Daoy (cell line): Measurements from ENCODE around the gene FRMD8. TPM values are rescaled to one million over a fixed set of nuclear protein-coding genes. Genes with fewer than 3 reads are reported as not detected.

ENCODE experiments used
- DNase-seq: peaks from one replicate; pipeline ENCODE4 v3.0.0-alpha.2; 2015; ENCODE audit warnings: low read depth
- total RNA-seq: library from RNA; depleted of rRNA; stranded (reverse); fragments of >200 nt; shearing (Covaris generic); gene quantifications from 2 replicates; pipeline ENCODE4 v1.2.3, GENCODE V29; 2014

The FRMD8 gene
- total RNA-seq, 1 experiment from 2014 or later = 48.9 TPM

DNA sequence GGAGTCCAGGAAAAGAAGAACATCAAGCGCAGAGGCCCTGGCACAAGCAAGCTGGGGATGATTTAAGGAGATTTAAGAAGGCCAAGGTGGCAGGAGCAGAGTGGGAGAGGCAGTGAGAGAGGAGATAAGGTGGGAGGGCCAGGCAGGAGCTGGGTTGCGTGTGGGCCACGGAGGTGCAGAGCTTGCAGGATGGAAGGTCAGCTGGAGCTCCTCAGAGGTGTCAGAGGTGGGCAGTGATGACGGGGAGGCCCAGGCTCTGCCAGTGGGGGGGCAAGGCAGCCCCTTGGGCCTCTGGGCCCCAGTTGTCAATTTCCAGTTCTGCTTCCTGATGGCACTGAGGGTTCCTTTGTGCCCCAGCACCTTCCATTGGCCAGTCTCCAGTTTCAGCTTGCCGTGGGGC is 6.5 kb downstream of the FRMD8 start:
- DNase-seq = no peak

DNA sequence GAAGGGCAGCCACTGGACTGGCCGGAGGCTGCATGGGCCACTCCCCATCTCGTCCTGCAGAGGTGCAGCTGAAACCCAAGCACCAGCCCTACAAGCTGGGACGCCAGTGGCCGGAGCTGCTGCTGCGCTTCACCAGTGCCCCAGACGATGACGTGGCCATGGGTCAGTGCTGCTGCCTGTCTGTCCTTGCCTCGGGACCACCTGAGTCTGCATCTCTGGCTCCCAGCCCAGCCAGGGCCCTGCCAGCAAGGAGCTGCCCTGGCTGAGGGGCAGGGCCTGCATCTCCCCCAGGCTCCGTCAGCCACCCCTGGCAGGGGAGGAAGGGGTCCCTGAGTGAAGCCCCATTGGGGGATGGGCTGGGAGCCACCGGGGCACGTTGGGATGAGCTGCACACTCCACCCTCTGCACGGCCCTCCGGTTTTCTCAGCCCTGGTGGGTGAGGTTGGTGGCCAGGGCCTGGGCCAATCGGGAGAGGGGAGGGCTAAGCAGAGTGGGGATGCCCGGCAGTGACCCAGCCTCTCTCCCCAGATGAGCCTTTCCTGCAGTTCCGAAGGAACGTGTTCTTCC is 7.2 kb downstream of the FRMD8 start:
- DNase-seq = no peak

DNA sequence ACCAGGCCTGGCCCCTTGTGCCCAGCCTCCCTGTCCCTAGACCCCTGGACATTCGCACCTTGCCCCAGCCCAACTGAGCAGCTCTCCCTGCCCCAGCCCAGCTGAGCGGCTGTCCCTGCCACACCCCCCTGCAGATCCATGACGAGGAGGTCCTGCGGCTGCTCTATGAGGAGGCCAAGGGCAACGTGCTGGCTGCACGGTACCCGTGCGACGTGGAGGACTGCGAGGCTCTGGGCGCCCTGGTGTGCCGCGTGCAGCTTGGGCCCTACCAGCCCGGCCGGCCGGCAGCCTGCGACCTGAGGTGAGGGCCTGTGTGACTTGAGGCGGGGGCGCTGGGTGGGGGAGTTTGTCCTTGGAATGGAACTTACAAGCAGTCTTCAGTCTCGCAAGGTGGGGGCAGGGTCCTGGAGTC is 7.7 kb downstream of the FRMD8 start:
- DNase-seq = no peak

DNA sequence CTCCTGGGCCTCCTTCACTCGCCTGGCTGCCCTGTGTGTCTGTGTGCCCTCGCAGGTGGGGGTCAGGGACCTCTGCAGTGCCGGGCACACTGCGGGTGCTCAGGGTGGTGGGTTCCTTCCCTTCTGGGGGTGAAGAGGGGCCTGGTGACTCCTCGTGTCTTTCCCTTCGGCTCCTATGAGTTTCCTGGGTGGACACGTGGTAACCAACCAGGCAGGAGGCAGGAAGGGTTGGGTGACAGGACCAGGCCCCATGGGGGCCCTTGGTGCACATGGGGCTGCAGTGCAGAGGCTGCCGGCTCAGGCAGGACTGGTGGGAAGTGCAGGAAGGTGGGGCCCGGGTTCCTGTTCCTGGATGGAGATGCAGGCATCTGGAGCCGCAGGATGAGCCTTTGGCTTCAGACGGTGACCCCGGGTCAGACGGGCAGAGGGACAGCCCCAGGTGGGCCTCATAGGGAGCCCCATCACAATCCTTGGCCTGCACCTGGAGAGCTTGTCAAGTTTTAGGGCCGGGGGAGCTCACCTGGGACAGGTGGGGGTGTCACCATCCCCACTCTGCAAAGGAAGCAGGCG is 9.6 kb downstream of the FRMD8 start:
- no peak for DNase-seq

DNA sequence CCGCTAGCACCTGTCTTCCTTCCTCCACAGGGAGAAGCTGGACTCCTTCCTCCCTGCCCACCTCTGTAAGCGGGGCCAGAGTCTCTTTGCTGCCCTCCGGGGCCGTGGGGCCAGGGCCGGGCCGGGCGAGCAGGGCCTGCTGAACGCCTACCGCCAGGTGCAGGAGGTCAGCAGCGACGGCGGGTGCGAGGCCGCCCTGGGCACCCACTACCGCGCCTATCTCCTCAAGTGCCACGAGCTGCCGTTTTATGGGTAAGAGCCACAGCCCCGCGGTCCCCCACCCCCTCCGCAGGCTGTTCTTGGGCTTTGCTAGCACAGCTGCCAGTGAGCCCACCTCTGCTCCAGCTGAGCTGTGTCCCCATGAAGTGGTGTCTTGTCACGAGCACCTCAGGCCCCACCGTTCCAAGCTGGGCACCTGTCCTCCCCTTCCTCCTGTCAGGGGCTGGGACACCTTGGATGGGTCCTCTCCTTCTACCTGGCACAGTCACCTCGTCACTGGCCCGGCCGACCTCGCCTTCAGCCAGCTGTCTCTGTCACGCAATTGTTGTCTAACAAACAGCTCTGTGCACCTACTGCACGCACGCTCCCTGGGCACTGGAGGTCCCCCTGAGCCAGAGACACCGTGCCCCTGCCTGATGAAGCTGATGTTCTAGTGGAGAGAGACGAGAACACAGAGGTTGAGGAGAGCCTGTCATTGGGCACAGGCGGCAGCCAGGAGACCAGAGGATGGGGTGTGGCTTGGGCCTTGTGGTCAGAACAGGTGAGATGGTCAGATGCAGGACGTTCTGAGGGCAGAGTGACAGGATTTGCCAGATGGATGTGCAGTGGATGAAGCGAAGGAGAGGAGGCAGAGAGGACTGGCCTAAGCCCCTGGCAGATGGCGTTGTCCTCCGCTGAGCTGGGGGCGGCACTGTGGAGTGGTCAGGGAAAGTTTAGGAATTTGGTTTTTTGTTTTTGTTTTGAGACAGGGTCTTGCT is 10.6 kb downstream of the FRMD8 start:
- DNase-seq = no peak

DNA sequence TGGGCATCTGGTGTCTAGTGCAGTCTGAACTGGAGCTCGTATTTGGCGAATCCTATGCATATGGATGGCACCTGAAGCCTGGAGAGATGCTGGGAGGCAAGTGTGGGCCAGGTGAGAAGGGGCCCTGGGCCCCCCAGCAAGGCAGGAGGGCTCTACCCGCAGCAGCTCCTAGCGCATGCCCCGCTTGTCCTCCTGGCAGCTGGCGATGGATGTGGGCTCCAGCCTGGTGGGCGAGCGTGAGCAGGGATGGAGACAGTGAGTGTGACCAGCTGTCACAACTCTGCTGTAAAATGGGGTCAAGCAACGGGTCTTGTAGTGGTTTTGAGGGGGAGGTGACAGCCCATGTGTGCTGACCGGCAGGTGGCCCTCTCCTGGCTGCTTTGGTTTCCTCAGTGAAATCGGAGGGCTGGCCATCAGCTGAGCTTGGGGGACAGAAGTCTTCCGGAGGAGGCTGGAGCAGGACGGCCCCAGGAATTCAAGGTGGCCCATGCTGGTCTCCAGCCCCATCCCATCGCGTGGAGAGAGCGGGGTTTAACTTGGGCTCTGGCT is 12.0 kb downstream of the FRMD8 start:
- DNase-seq = no peak

DNA sequence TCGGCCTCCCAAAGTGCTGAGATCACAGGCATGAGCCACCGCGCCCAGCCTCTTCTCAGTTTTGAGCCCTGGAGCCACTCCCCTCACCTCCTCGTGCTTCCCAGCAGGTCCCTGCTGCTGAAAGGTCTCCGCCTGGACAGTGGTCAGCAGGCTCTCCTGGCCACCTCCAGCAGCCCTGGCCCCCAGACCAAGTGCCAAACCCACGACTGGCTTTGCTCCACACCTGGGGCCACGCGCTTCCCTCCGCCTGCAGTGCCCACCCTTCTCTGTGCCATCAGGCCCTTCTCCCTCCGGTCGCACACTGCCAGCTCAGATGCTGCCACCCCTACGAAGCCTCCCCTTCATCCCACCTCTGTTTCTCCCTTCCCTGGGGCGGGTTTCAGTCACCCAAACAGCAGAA is 12.8 kb downstream of the FRMD8 start:
- DNase-seq = no peak

DNA sequence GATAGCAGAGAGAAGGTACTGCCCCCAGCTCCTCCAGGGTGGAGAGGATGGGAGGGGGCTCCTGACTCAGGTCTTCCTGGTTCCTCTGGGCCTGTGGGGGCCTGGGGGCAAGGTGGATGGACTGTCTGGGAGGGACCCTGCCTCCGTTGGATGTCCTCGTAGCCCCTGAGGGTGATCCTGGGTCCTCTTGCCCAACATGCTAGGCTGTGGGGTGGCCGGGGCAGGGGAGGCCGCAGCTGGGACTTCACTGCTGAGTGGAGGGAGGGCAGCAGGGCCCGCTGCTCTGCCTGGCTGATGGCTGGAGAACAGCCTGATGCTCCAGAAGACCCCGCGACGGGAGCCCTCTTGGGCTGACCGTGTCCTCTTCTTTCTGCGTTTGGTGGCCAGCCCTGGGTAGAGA is 13.4 kb downstream of the FRMD8 start:
- no peak for DNase-seq

DNA sequence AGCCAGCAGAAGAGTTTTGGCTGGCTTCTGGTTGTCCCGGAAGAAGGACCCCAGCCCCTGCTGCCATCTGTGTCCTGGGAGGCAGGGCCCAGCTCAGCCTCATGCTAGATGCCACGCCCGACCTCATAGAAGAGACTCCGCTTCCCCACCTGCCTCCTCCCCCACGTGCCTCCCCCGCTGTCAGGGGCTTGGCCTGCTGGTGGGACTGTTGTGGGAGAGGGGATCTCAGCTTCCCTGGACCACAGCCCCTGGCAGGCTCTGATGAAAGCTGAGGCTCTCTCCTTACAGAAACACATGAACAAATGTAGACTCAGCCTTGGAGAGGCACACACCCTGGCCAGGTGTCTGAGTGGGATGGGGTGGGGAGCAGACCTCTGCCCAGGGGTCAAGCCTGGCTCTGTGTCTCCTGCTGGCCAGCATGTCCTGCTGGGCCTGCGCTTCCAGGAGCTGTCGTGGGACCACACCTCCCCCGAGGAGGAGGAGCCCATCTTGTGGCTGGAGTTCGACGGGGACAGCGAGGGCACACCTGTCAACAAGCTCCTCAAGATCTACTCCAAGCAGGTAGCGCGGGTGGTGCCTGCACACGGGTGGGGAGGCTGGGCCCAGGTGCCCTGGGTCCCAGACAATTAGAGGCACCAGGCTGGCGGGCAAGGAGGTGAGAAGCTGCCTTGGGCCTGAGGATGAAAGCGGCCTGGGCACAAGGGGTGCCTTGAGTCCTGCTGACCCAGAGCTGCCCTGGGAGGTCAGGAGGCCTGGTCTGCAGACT is 14.1 kb downstream of the FRMD8 start:
- no peak for DNase-seq

DNA sequence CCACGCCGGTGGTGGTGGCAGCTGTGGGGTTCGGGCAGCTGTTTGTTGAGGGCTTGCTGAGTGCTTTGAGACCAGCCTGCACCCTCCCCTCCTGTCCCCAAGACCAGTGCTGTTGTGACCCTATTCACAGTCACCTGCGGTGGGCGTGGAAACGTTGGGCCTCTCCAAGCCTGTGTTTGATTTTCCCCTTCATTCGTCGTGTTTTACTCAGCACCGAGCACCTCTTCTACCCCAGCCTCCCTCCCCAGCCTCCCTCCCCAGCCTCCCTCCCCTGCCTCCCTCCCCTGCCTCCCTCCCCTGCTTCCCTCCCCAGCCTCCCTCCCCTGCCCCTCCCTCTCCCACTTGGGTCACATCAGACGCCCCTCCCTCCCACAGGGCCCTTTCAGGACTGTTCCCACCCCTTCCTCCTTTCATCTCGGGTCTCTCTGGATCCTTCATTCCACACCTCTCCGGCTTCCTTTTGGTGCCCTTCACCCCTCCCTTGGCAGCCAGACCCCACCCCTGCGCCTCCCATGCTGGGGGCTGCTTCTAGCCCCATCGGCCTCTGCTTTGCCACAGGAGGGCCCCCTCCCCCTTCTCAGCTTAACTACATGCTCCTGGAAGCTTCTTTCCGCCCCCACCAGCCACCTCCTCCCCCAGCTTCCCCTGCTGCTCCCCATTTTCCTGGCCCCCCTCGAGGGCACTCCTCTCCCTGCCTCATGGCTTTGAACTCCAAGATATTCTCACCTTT is 14.8 kb downstream of the FRMD8 start:
- no peak for DNase-seq

DNA sequence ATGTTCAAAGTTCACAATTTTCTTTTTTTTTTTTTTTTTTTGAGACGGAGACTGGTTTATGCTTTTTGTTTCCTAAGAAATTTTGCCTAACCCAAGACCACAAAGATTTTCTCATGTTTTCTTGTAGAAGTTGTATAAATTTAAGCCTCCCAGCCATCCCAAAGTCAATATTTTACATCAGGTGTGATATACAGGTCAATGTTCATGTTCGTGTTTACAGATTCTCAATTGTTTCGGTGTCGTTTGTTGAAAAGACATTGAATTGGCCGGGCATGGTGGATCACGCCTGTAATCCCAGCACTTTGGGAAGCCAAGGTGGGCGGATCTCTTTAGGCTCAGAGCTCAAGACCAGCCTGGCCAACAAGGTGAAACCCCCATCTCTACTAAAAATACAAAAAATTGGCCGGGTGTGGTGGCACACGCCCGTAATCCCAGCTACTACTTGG is 15.4 kb downstream of the FRMD8 start:
- DNase-seq = no peak

DNA sequence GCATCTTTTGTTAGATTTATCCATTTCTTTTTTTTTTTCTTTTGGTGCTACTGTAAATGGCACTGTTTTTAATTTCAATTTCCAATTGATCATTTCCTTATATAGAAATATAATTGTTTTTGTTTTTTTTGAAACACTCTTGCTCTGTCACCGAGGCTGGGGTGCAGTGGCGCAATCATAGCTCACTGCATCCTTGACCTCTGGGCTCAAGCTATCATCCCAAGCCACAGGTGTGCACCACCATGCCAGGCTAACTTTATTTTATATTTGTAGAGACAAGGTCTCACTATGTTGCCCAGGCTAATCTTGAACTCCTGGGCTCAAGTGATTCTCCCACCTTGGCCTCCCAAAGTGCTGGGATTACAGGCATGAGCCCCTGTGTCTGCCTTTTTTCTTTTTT is 16.4 kb downstream of the FRMD8 start:
- DNase-seq = no peak

DNA sequence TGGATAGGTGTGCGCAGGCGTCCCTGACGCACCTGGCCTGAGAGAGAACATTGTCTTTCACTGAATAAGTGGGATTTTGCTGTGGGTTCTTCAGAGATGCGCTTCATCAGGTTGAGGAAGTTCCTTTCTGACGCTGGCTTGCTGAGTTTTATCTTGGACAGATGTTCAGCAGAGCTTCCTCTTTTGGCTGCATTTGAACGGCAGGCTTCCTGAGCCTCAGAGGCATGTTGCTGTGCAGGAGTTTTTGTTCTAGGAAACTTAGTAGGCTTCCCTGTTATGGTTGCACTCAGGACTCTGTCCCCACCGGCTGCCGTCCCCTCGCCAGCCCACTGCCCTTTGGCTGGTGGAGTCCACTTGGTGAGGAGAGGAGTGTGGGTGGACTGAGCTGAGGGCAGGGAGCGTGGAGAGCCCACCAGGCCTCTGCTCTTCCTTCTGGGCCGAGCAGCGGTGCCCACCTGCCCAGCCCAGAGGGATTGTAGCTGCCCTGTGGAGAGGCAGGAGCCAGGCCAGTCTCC is 17.2 kb downstream of the FRMD8 start:
- DNase-seq = no peak

DNA sequence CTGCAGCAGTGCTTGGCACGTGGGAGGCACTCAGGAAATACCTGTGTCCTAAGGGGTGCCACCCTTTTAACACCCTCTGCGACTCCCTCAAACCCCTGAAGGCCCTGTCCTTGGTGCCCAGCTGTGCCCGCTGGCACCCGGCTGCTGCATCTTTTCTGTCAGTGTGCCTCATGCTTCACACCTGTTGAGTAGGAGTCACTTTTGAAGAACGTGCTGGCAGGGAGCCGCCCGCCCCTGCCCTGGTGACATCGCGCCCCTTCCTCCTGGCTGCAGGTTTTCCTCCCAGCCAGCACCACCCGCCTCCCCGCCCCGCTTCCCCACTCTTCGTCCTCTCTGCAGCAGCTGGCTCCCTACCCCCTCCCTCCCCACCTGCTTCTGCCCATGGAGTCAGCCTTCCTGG is 17.8 kb downstream of the FRMD8 start:
- DNase-seq = no peak

DNA sequence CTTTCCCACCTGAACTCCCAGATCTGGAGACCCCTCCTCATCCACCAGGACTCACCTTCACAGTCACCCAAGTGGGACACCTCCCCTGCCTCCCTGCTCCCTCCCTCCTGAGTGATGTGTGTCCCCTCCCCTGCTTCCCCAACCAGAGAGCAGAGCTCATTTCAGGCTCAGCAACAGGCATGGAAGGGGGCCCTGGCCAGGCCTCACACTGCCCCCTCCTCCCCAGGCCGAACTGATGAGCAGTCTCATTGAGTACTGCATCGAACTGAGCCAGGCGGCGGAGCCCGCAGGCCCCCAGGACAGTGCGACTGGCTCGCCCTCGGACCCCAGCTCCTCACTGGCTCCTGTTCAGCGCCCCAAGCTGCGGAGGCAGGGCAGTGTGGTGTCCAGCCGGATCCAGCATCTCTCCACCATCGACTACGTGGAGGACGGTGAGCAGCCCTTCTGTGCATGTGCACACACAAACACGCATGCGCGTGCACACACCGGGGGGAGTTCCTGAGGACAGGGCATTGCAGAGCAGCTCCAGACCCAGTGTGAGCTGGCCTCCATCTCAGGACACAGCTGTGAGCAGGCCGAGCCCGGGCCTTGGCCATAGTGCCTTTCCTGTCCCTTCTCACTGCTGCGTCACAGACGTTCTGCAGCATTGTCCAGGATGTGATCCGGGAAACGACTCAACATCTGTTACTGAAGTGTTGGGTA is 18.4 kb downstream of the FRMD8 start:
- no peak for DNase-seq

DNA sequence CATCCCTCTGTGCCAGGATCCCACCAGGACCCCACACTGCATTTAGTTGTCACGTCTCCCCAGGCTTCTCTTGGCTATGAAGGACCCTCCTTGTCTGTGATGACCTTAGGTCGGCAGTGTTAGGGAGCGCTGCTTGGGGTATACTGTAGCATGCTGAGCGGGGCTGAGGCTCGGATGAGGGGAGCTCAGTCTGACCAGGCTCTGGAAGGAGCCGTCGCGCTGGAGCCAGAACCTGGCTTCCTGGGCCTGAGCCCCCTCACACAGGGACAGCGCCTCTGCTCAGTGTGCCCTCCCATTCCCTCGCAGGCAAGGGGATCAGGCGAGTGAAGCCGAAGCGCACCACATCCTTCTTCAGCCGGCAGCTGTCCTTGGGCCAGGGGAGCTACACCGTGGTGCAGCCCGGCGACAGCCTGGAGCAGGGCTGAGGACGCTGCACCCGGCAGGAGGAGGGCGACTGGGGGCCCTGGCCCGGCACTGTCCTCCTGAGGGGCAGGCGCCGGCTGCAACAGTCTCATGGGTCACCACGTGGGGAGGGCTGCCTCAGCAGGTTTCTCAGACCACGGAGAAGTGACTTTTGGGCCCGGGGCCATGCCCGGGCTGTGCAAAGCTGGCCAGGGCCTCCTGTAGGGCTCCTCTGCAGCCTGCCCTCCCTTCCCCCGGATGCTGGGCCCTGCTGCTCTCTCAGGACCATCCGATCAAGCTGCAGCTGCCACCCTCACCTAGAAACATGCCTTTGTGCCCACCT is 24.7 kb downstream of the FRMD8 start:
- no peak for DNase-seq

DNA sequence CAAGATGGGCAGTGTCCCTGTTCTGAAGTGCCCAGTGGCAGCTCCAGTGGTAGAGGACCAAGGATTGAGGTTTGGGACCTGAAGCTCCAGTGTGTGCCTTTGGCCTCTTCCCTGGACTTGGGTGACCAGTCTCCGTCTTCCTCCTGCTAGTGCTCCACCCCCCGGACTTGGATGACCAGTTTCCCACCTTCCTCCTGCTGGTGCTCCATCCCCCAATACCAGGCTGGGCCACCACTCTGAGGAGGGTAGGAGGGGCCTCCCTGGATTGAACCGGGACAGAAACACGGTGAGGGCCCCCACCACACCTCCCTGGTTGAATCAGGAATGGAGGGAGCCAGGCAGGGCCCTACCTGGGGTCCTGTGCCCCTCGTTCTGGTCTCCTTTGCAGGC is 25.2 kb downstream of the FRMD8 start:
- no peak for DNase-seq

DNA sequence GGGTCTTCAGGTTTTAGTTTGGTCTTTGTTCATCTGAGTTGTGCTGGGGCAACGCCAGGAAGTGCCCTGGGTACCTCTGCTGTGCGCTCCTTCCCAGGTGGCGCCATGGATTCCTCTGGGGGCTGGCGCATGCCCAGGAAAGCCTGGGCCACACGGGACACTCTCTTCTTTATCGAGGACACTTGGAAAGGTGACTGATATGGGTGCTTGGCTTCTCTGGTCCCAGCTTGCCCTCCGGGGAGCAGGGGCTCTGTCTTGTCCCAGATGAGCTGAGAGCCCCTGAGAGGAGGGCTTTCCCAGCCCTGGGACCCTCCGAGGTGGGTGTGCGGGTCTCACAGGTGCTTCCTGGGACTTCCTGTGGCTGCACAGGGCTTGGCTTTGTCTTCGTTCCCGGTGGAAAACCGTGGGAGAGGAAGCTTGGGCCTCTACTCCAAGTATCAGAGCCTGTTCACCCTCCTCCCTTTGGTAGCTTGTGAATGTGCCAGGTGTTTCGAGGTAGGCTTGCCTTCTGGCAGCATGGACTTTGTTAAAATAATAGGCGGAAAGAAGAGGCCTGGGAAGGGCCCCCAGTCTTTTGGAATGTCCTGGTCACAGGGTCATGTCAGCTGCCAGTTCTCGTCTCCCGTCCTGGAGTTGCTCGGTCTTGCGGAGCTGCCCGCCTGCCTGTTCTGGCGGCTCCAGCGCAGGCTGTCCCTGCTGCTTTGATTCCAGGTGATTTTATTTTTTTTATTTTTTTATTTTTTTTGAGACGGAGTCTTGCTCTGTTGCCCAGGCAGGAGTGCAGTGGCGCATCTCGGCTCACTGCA is 26.0 kb downstream of the FRMD8 start:
- DNase-seq = no peak
